ENCODE results near the gene REXO5.
"Not testable (repeated sequence)": the region's sequence is repeated elsewhere in the genome, so short reads cannot be mapped to it uniquely, and the experiment has no call there.

Gene REXO5

GRCh38 chr16:20850981-20851380 lies 44.7 kb downstream of the REXO5 start:
- no peak for DNase-seq (ENCODE audit: low read depth)

GRCh38 chr16:20851601-20852000 lies 45.3 kb downstream of the REXO5 start:
- DNase-seq (ENCODE audit: low read depth), result no peak

GRCh38 chr16:20853143-20853542 lies 46.8 kb downstream of the REXO5 start:
- DNase-seq (ENCODE audit: low read depth), result no peak

GRCh38 chr16:20853981-20854620 lies 47.8 kb downstream of the REXO5 start:
- DNase-seq (ENCODE audit: low read depth), result no peak

- no peak for DNase-seq (ENCODE audit: low read depth)
Observed at GRCh38 chr16:20854963-20855362, 48.6 kb downstream of the REXO5 start.

GRCh38 chr16:20857281-20857680 lies 51.0 kb downstream of the REXO5 start:
- no peak for DNase-seq (ENCODE audit: low read depth)

GRCh38 chr16:20859229-20859628 lies 52.9 kb downstream of the REXO5 start:
- DNase-seq (ENCODE audit: low read depth), result no peak

- no peak for DNase-seq (ENCODE audit: low read depth)
Observed at GRCh38 chr16:20859699-20860098, 53.4 kb downstream of the REXO5 start.

- DNase-seq (ENCODE audit: low read depth), result no peak
Observed at GRCh38 chr16:20860361-20860760, 54.0 kb downstream of the REXO5 start.

GRCh38 chr16:20860995-20861394 lies 54.7 kb downstream of the REXO5 start:
- DNase-seq (ENCODE audit: low read depth), result not testable (repeated sequence)

- no peak for DNase-seq (ENCODE audit: low read depth)
Observed at GRCh38 chr16:20862162-20862960, 56.0 kb downstream of the REXO5 start.

- DNase-seq (ENCODE audit: low read depth), result not testable (repeated sequence)
Observed at GRCh38 chr16:20864376-20864775, 58.0 kb downstream of the REXO5 start.

GRCh38 chr16:20865420-20866131 lies 59.2 kb downstream of the REXO5 start:
- no peak for DNase-seq (ENCODE audit: low read depth)

GRCh38 chr16:20866145-20866772 lies 59.9 kb downstream of the REXO5 start:
- no peak for DNase-seq (ENCODE audit: low read depth)

- DNase-seq (ENCODE audit: low read depth), result no peak
Observed at GRCh38 chr16:20866801-20867200, 60.5 kb downstream of the REXO5 start.

- no peak for DNase-seq (ENCODE audit: low read depth)
Observed at GRCh38 chr16:20867585-20867984, 61.3 kb downstream of the REXO5 start.

- DNase-seq (ENCODE audit: low read depth), result no peak
Observed at GRCh38 chr16:20868890-20869289, 62.6 kb downstream of the REXO5 start.

- DNase-seq (ENCODE audit: low read depth), result no peak
Observed at GRCh38 chr16:20870122-20870820, 63.9 kb downstream of the REXO5 start.

- DNase-seq (ENCODE audit: low read depth), result no peak
Observed at GRCh38 chr16:20871258-20871657, 64.9 kb downstream of the REXO5 start.

GRCh38 chr16:20871941-20872815 lies 65.9 kb downstream of the REXO5 start:
- DNase-seq (ENCODE audit: low read depth), result no peak

GRCh38 chr16:20873331-20873730 lies 67.0 kb downstream of the REXO5 start:
- no peak for DNase-seq (ENCODE audit: low read depth)
